PC-3 (cell line): ENCODE results near the gene MPC2. TPM values are rescaled to one million over a fixed set of nuclear protein-coding genes. Genes with fewer than 3 reads are reported as not detected.

Source experiments
- ATAC-seq: fragments of 200-7000 bp; cut with Tn5 transposase; 2 replicates; pipeline ENCODE4 v1.9.1; 2020; ENCODE audit warnings: mild to moderate bottlenecking, moderate library complexity
- BruUV-seq: library from RNA; stranded (reverse); fragments of 400-500 nt; replicated peaks from 2 replicates; lab custom pipeline; 2021; lab: Mats Ljungman, UMichigan
- CTCF ChIA-PET: fragments of 300-600 bp; sonication (Branson Sonifier 250); formaldehyde crosslinking; loops from one replicate; lab custom pipeline; 2022; ENCODE audit warnings: antibody characterized with exemption; lab: Charles Lee
- POLR2A ChIA-PET: fragments of 300-600 bp; sonication (Branson Sonifier 250); formaldehyde crosslinking; loops from one replicate; lab custom pipeline; 2022; ENCODE audit warnings: antibody characterized with exemption; ENCODE audit not compliant: unreplicated experiment; lab: Charles Lee
- DNase-seq: peaks from one replicate; pipeline ENCODE4 v3.0.0-alpha.2; 2015
- H2AFZ ChIP-seq: fragments of 300-600 bp; sonication (generic); 2 replicates; pipeline ENCODE4 v1.6.0; 2016; ENCODE audit warnings: antibody characterized with exemption, low read length
- H3F3A ChIP-seq: fragments of 300-600 bp; sonication (generic); one replicate; pipeline ENCODE4 v1.6.0; 2017; ENCODE audit warnings: antibody characterized with exemption, low read length, control low read depth, mild to moderate bottlenecking; ENCODE audit not compliant: unreplicated experiment
- H3K27ac ChIP-seq: fragments of 300-600 bp; sonication (generic); 2 replicates; pipeline ENCODE4 v1.5.1; 2016; ENCODE audit warnings: mild to moderate bottlenecking, low read length
- H3K27me3 ChIP-seq: fragments of 300-600 bp; sonication (generic); 2 replicates; pipeline ENCODE4 v1.6.1; 2016; ENCODE audit warnings: low read length, mixed read lengths
- H3K36me3 ChIP-seq: fragments of 300-600 bp; sonication (generic); 2 replicates; pipeline ENCODE4 v1.6.1; 2016; ENCODE audit warnings: low read depth, mixed run types, low read length, mixed read lengths
- H3K4me1 ChIP-seq: fragments of 300-600 bp; sonication (generic); 2 replicates; pipeline ENCODE4 v1.5.1; 2016; ENCODE audit warnings: low read length; ENCODE audit not compliant: insufficient read depth
- H3K4me2 ChIP-seq: fragments of 300-600 bp; sonication (generic); 2 replicates; pipeline ENCODE4 v1.6.0; 2016; ENCODE audit warnings: low read length
- H3K4me3 ChIP-seq: fragments of 300-600 bp; sonication (generic); 2 replicates; pipeline ENCODE4 v1.5.1; 2016; ENCODE audit warnings: mild to moderate bottlenecking, low read length, mixed read lengths
- H3K79me2 ChIP-seq: fragments of 300-600 bp; sonication (generic); 2 replicates; pipeline ENCODE4 v1.6.1; 2017; ENCODE audit warnings: low read length, mixed read lengths
- H3K9ac ChIP-seq: fragments of 300-600 bp; sonication (generic); 2 replicates; pipeline ENCODE4 v1.6.0; 2016; ENCODE audit warnings: mild to moderate bottlenecking, low read length
- H3K9me2 ChIP-seq: fragments of 300-600 bp; sonication (generic); replicated peaks from 2 replicates; pipeline ENCODE4 v1.6.1; 2016; ENCODE audit warnings: mixed run types, low read length, mixed read lengths
- H3K9me3 ChIP-seq: fragments of 300-600 bp; sonication (generic); 2 replicates; pipeline ENCODE4 v1.6.1; 2016; ENCODE audit warnings: low read length, mixed read lengths
- H4K20me1 ChIP-seq: fragments of 300-600 bp; sonication (generic); 2 replicates; pipeline ENCODE4 v1.6.1; 2016; ENCODE audit warnings: low read length, mixed read lengths
- EZH2 ChIP-seq: fragments of 300-600 bp; sonication (generic); IDR thresholded peaks from one replicate; pipeline ENCODE4 v1.6.1; 2017; ENCODE audit warnings: antibody characterized with exemption, mild to moderate bottlenecking, low read length; ENCODE audit not compliant: unreplicated experiment
- EZH2phosphoT487 ChIP-seq: fragments of 300-600 bp; sonication (generic); IDR thresholded peaks from 2 replicates; pipeline ENCODE4 v1.6.1; 2018; ENCODE audit warnings: mild to moderate bottlenecking, antibody characterized with exemption, low read length, borderline replicate concordance
- intact Hi-C: fragments of 100-400 bp; cut with micrococcal nuclease; formaldehyde crosslinking; loops from 2 replicates; pipeline ENCODE4 v1.9.0; 2023
- total RNA-seq: library from RNA; depleted of rRNA; stranded (reverse); fragments of >200 nt; gene quantifications from 2 replicates; pipeline ENCODE4 v1.2.3, GENCODE V29; 2014
- TF ChIP-seq, protein P1 (sequence below): fragments of 300-600 bp; sonication (generic); conservative IDR thresholded peaks from 2 replicates; pipeline ENCODE4 v1.5.1; 2017; ENCODE audit warnings: antibody characterized with exemption, low read depth, mild to moderate bottlenecking, low read length

Gene MPC2
- total RNA-seq, 1 experiment from 2014 or later, result 60.8 TPM

- no peak overlapping the region for H3K4me2 ChIP-seq
- no peaks in the 10 kb centered on the region for H3K9me3 ChIP-seq
- 0 out of 2 replicates have a peak, but pooled peaks cover 3% of the 10 kb centered on the region for H3K36me3 ChIP-seq
- H3K27me3 ChIP-seq, result no peaks in the 10 kb centered on the region
- no peak overlapping the region for H3K4me3 ChIP-seq
- ChIA-PET CTCF (no interaction called here), POLR2A (no interaction called here)
- peaks cover 5% of the 10 kb centered on the region for H3F3A ChIP-seq
- TF ChIP-seq EZH2phosphoT487, result no peak
- TF ChIP-seq, protein P1, sequence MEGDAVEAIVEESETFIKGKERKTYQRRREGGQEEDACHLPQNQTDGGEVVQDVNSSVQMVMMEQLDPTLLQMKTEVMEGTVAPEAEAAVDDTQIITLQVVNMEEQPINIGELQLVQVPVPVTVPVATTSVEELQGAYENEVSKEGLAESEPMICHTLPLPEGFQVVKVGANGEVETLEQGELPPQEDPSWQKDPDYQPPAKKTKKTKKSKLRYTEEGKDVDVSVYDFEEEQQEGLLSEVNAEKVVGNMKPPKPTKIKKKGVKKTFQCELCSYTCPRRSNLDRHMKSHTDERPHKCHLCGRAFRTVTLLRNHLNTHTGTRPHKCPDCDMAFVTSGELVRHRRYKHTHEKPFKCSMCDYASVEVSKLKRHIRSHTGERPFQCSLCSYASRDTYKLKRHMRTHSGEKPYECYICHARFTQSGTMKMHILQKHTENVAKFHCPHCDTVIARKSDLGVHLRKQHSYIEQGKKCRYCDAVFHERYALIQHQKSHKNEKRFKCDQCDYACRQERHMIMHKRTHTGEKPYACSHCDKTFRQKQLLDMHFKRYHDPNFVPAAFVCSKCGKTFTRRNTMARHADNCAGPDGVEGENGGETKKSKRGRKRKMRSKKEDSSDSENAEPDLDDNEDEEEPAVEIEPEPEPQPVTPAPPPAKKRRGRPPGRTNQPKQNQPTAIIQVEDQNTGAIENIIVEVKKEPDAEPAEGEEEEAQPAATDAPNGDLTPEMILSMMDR, result no peak
- no peak for TF ChIP-seq EZH2
- H4K20me1 ChIP-seq, result peaks cover 6% of the 10 kb centered on the region; the same call in 1 of the 2 replicates
- peaks cover 14% of the 10 kb centered on the region for H3K4me1 ChIP-seq
- no peak overlapping the region for H2AFZ ChIP-seq
- no peak overlapping the region for H3K27ac ChIP-seq
- DNase-seq (no peak), ATAC-seq (no peak)
- H3K9ac ChIP-seq, result no peak overlapping the region
- H3K79me2 ChIP-seq, result peaks cover 5% of the 10 kb centered on the region; the same call in 1 of the 2 replicates
- no TSS peak for BruUV-seq
- H3K9me2 ChIP-seq, result no peaks in the 10 kb centered on the region
- intact Hi-C loops, result no loop called here
Measured at GRCh38 chr1:167983797-167984420, 47.0 kb upstream of the MPC2 start.

- Histone ChIP-seq H3K9me2 (no peaks in the 10 kb centered on the region), H3K4me3 (no peak overlapping the region), H3F3A (peaks cover 3% of the 10 kb centered on the region), H3K79me2 (peaks cover 5% of the 10 kb centered on the region; the same call in 1 of the 2 replicates), H3K4me2 (no peak overlapping the region), H3K4me1 (peaks cover 9% of the 10 kb centered on the region), H3K36me3 (no peaks in the 10 kb centered on the region), H2AFZ (no peak overlapping the region), H4K20me1 (peaks cover 6% of the 10 kb centered on the region; the same call in 1 of the 2 replicates), H3K9ac (no peak overlapping the region), H3K9me3 (no peaks in the 10 kb centered on the region), H3K27me3 (no peaks in the 10 kb centered on the region), H3K27ac (no peak overlapping the region)
- CTCF ChIA-PET, result no interaction called here
- TF ChIP-seq EZH2phosphoT487, result no peak
- TF ChIP-seq, protein P1, result no peak
- no peak for TF ChIP-seq EZH2
- no peak for DNase-seq
- intact Hi-C loops, result no loop called here
- POLR2A ChIA-PET, result no interaction called here
- no TSS peak for BruUV-seq
- ATAC-seq, result no peak
Measured at GRCh38 chr1:167981933-167982332, 45.1 kb upstream of the MPC2 start.

DNA sequence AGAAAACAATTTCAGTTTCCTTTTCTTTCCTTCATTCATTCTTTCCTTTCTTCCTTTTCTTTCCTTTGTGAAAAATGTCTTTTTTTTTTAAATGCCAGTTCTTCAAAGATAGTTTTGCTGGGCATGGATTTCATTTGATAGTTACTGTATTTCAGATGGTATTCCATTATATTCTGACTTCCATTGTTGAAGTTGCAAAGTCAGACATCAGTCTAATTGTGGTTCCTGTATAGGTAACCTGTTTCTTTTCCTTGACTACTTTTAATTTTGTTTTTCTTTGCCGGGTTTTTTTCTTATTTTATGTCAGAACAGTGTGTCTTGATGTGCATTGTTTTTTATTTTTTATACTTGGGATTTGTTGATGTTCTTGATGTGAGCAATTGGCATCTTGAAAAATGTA is 40.4 kb upstream of the MPC2 start:
- POLR2A ChIA-PET, result no interaction called here
- no peak overlapping the region for H3K4me3 ChIP-seq
- no peaks in the 10 kb centered on the region for H3K79me2 ChIP-seq
- no TSS peak for BruUV-seq
- H3K4me1 ChIP-seq, result no peaks in the 10 kb centered on the region
- no peak for DNase-seq
- H3F3A ChIP-seq, result no peaks in the 10 kb centered on the region
- CTCF ChIA-PET, result no interaction called here
- ATAC-seq, result no peak
- intact Hi-C loops, result no loop called here
- no peak for TF ChIP-seq EZH2phosphoT487
- TF ChIP-seq, protein P1, result no peak
- TF ChIP-seq EZH2, result no peak
- H3K4me2 ChIP-seq, result no peak overlapping the region
- no peaks in the 10 kb centered on the region for H4K20me1 ChIP-seq
- no peaks in the 10 kb centered on the region for H3K9me2 ChIP-seq
- no peak overlapping the region for H3K27ac ChIP-seq
- no peak overlapping the region for H2AFZ ChIP-seq
- no peaks in the 10 kb centered on the region for H3K9me3 ChIP-seq
- H3K36me3 ChIP-seq, result peaks cover 13% of the 10 kb centered on the region
- no peaks in the 10 kb centered on the region for H3K27me3 ChIP-seq
- H3K9ac ChIP-seq, result no peak overlapping the region
